SK-N-SH (cell line): ENCODE results near the gene ALDH4A1. TPM values are rescaled to one million over a fixed set of nuclear protein-coding genes. Genes with fewer than 3 reads are reported as not detected.

Experiments
- CTCF ChIA-PET: fragments of 300-600, 350-600 bp; formaldehyde crosslinking; extraction: SDS; loops from one replicate; lab custom pipeline; 2021; lab: Yijun Ruan, JAX
- POLR2A ChIA-PET: fragments of 350-600 bp; sonication (Branson Sonifier 250); formaldehyde crosslinking; extraction: SDS; loops from one replicate; lab custom pipeline; 2020; ENCODE audit warnings: antibody characterized with exemption, inconsistent platforms; lab: Yijun Ruan, JAX
- DNase-seq: peaks from one replicate; pipeline ENCODE4 v3.0.0; 2012
- H2AFZ ChIP-seq: fragments of 200-600 bp; sonication (generic); 2 replicates; pipeline ENCODE4 v1.8.1; 2016; ENCODE audit warnings: antibody characterized with exemption, mild to moderate bottlenecking, low read depth
- H3F3A ChIP-seq: fragments of 200-600 bp; sonication (generic); replicated peaks from 2 replicates; pipeline ENCODE3; 2016; ENCODE audit warnings: antibody characterized with exemption, mild to moderate bottlenecking; ENCODE audit not compliant: insufficient read depth
- H3K27ac ChIP-seq, 2 experiments: fragments of 200-500 bp in 1 of 2; fragments of 200-600 bp in 1 of 2; sonication (Bioruptor generic) in 1 of 2; sonication (generic), shearing (Covaris generic) in 1 of 2; 2 replicates each; pipeline versions ENCODE4 v1.5.1 to v1.6.1; 2014 to 2016; ENCODE audit warnings: low read depth in 2 of 2, inconsistent platforms in 1 of 2, low read length in 1 of 2, mild to moderate bottlenecking in 1 of 2, mixed read lengths in 1 of 2
- H3K27me3 ChIP-seq: fragments of 200-600 bp; sonication (generic), shearing (Covaris generic); 2 replicates; pipeline ENCODE4 v1.6.1; 2016; ENCODE audit warnings: mixed run types; ENCODE audit not compliant: insufficient read depth
- H3K36me3 ChIP-seq, 2 experiments: fragments of 200-500 bp in 1 of 2; fragments of 200-600 bp in 1 of 2; sonication (Bioruptor generic) in 1 of 2; sonication (generic) in 1 of 2; replicated peaks in 1 of 2; 2 replicates each; pipeline versions ENCODE3 to v1.5.1; 2014 to 2016; ENCODE audit warnings: low read length in 1 of 2, mild to moderate bottlenecking in 1 of 2; ENCODE audit not compliant: insufficient read depth in 2 of 2, control insufficient read depth in 1 of 2
- H3K4me1 ChIP-seq, 2 experiments: fragments of 200-500 bp in 1 of 2; fragments of 200-600 bp in 1 of 2; sonication (Bioruptor generic) in 1 of 2; sonication (generic), shearing (Covaris generic) in 1 of 2; 2 replicates each; pipeline versions ENCODE4 v1.5.1 to v1.6.1; 2014 to 2016; ENCODE audit warnings: low read depth in 1 of 2, low read length in 1 of 2, mixed run types in 1 of 2; ENCODE audit not compliant: insufficient read depth in 2 of 2, control insufficient read depth in 1 of 2
- H3K4me2 ChIP-seq: fragments of 200-600 bp; sonication (generic), shearing (Covaris generic); 2 replicates; pipeline ENCODE4 v1.6.1; 2017; ENCODE audit warnings: mixed run types
- H3K4me3 ChIP-seq, 2 experiments: fragments of 200-500 bp in 1 of 2; fragments of 200-600 bp in 1 of 2; sonication (Bioruptor generic) in 1 of 2; sonication (generic), shearing (Covaris generic) in 1 of 2; 2 replicates each; pipeline versions ENCODE4 v1.5.1 to v1.8.1; 2014 to 2016; ENCODE audit warnings: low read depth in 2 of 2, inconsistent platforms in 1 of 2, low read length in 1 of 2, mild to moderate bottlenecking in 1 of 2, mixed read lengths in 1 of 2, moderate library complexity in 1 of 2
- H3K79me2 ChIP-seq: fragments of 200-600 bp; sonication (generic); 2 replicates; pipeline ENCODE4 v1.8.1; 2017; ENCODE audit warnings: mild to moderate bottlenecking; ENCODE audit not compliant: insufficient read depth
- H3K9ac ChIP-seq: fragments of 200-600 bp; sonication (generic); 2 replicates; pipeline ENCODE4 v1.6.1; 2017; ENCODE audit warnings: mixed run types
- H3K9me2 ChIP-seq: fragments of 200-600 bp; sonication (generic); 2 replicates; pipeline ENCODE4 v1.6.1; 2017; ENCODE audit warnings: mixed run types
- H3K9me3 ChIP-seq: fragments of 200-600 bp; sonication (generic); 2 replicates; pipeline ENCODE4 v1.6.1; 2017; ENCODE audit warnings: mixed run types, mild to moderate bottlenecking, moderate library complexity
- H4K20me1 ChIP-seq: fragments of 200-600 bp; sonication (generic); 2 replicates; pipeline ENCODE4 v1.6.1; 2017; ENCODE audit warnings: mild to moderate bottlenecking, mixed run types; ENCODE audit not compliant: insufficient read depth
- CHD2 ChIP-seq: fragments of 150-350 bp; IDR thresholded peaks from 2 replicates; pipeline ENCODE4 v1.6.1; 2018; ENCODE audit warnings: low read length; ENCODE audit not compliant: partially characterized antibody
- ELF1 ChIP-seq: IDR thresholded peaks from 2 replicates; pipeline ENCODE4 v1.4.0; 2012
- EZH2phosphoT487 ChIP-seq: fragments of 200-600 bp; sonication (generic); IDR thresholded peaks from 2 replicates; pipeline ENCODE4 v1.6.1; 2017; ENCODE audit warnings: low read depth, mixed run types, mild to moderate bottlenecking, antibody characterized with exemption, moderate library complexity, borderline replicate concordance
- FOSL2 ChIP-seq: IDR thresholded peaks from 2 replicates; pipeline ENCODE4 v1.4.0; 2012; ENCODE audit warnings: low read depth, mild to moderate bottlenecking, moderate library complexity, borderline replicate concordance
- FOXM1 ChIP-seq: IDR thresholded peaks from 2 replicates; pipeline ENCODE4 v1.4.0; 2012; ENCODE audit warnings: low read depth, mild to moderate bottlenecking
- JUND ChIP-seq: IDR thresholded peaks from 2 replicates; pipeline ENCODE4 v1.4.0; 2012
- MEF2A ChIP-seq: IDR thresholded peaks from 2 replicates; pipeline ENCODE4 v1.4.0; 2012; ENCODE audit warnings: low read depth, borderline replicate concordance
- NRF1 ChIP-seq: IDR thresholded peaks from 2 replicates; pipeline ENCODE4 v1.6.1; 2012; ENCODE audit warnings: low read depth, mild to moderate bottlenecking, low read length
- RAD21 ChIP-seq: IDR thresholded peaks from 2 replicates; pipeline ENCODE4 v1.6.1; 2012; ENCODE audit warnings: mild to moderate bottlenecking, low read length
- RCOR1 ChIP-seq: fragments of 150-350 bp; IDR thresholded peaks from 2 replicates; pipeline ENCODE4 v1.6.1; 2017; ENCODE audit warnings: antibody characterized with exemption, low read length
- RXRA ChIP-seq: IDR thresholded peaks from 2 replicates; pipeline ENCODE4 v1.4.0; 2012; ENCODE audit warnings: low read depth, mild to moderate bottlenecking, borderline replicate concordance
- SIN3A ChIP-seq: IDR thresholded peaks from 2 replicates; pipeline ENCODE4 v1.6.1; 2012; ENCODE audit warnings: low read depth, mild to moderate bottlenecking, low read length, moderate library complexity, borderline replicate concordance
- SMC3 ChIP-seq: IDR thresholded peaks from 2 replicates; pipeline ENCODE4 v1.6.1; 2012; ENCODE audit warnings: low read depth, low read length, improper control_type of control experiment
- TCF12 ChIP-seq: IDR thresholded peaks from 2 replicates; pipeline ENCODE4 v1.4.0; 2012
- WGBS: methylation state at CpG from one replicate; pipeline ENCODE4 v1.1.6; 2017; ENCODE audit warnings: low lambda C conversion rate; 5-methylcytosine and 5-hydroxymethylcytosine counted together
- polyA plus RNA-seq, 3 experiments: library from polyadenylated mRNA; depleted of rRNA; stranded (reverse); fragments of >200 nt; gene quantifications; 2 replicates each; pipeline ENCODE4 v1.2.3, GENCODE V29; 2012
- TF ChIP-seq, protein P1 (sequence below): fragments of 200-600 bp; sonication (generic); IDR thresholded peaks from 2 replicates; pipeline ENCODE4 v1.6.1; 2017; ENCODE audit warnings: antibody characterized with exemption, mild to moderate bottlenecking, moderate library complexity
- TF ChIP-seq, protein P2 (sequence below): IDR thresholded peaks from 2 replicates; pipeline ENCODE4; 2012
- TF ChIP-seq, protein P3 (sequence below): IDR thresholded peaks from 2 replicates; pipeline ENCODE4 v1.6.1; 2012; ENCODE audit warnings: mild to moderate bottlenecking, low read depth, low read length, moderate library complexity
- TF ChIP-seq, protein P4 (sequence below): fragments of 150-350 bp; IDR thresholded peaks from 2 replicates; pipeline ENCODE4 v1.6.1; 2017; ENCODE audit warnings: antibody characterized with exemption, low read length, low read depth, borderline replicate concordance
- TF ChIP-seq, protein P5 (sequence below): IDR thresholded peaks from 2 replicates; pipeline ENCODE4 v1.4.0; 2012; ENCODE audit warnings: low read depth

Gene ALDH4A1
- polyA plus RNA-seq, 1 of the 3 experiments (the other 2 are of a cell fraction), result 18.5 TPM

DNA sequence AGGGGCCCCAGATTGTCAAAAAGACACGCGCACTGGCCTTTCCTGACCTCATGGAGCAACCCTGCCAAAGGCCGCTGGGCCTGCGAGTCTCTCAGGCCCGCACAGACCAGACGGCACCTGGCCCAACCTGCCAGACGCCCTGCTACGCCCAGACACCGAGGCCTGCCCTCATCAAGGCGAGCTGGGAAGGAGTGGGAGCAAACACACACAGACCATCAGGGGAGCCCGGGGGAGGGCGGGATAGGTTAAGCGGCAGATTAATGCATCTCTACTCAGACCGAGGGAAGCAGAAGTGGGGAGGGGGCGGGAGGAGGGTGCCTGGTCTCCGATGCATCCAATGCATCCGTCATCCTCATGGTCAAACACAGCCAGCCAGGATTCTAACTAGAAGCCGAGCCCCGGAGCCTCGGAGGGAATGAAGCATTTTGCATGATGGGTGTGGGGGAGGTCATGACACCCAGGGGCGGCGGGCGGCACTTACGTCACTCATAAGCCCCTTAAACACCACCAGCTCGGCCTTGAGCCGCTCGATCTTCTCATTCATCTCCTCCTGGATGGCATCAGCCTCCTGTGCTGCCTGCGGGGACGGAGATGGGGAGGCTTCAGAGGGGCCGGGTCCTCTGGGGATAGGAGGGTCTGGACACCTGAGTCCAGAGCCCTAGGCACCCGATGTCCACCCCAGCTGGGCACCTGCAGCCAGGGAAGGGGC lies 17.0 kb upstream of the ALDH4A1 start:
- Histone ChIP-seq H3K9ac (no peak overlapping the region), H3K27me3 (no peaks in the 10 kb centered on the region), H3K9me2 (no peaks in the 10 kb centered on the region), H4K20me1 (no peaks in the 10 kb centered on the region), H3K36me3 (peaks cover 0 to 4% of the 10 kb centered on the region in 2 experiments), H3K27ac (no peak overlapping the region), H3K4me3 (no peak overlapping the region), H3K9me3 (no peaks in the 10 kb centered on the region), H3K79me2 (peaks cover 12% of the 10 kb centered on the region; the same call in 1 of the 2 replicates), H2AFZ (no peak overlapping the region), H3F3A (peaks cover 4% of the 10 kb centered on the region), H3K4me1 (peaks cover 23 to 32% of the 10 kb centered on the region in 2 experiments; a peak in 3 of 4 replicates), H3K4me2 (no peak overlapping the region)
- DNase-seq, result no peak
- ChIA-PET POLR2A (no interaction called here), CTCF (interaction anchor here (1.0 to 3.2 kb wide), 2 partner anchors 12 to 182 kb away, joined by 3 to 23 read pairs; no protein-coding TSS in a partner anchor)
- TF ChIP-seq RXRA (no peak), RCOR1 (no peak), NRF1 (no peak), TCF12 (no peak), JUND (no peak), SIN3A (no peak), MEF2A (no peak), FOSL2 (no peak), SMC3 (no peak), CHD2 (no peak), FOXM1 (no peak), RAD21 (no peak), ELF1 (no peak), EZH2phosphoT487 (no peak)
- TF ChIP-seq, protein P1, sequence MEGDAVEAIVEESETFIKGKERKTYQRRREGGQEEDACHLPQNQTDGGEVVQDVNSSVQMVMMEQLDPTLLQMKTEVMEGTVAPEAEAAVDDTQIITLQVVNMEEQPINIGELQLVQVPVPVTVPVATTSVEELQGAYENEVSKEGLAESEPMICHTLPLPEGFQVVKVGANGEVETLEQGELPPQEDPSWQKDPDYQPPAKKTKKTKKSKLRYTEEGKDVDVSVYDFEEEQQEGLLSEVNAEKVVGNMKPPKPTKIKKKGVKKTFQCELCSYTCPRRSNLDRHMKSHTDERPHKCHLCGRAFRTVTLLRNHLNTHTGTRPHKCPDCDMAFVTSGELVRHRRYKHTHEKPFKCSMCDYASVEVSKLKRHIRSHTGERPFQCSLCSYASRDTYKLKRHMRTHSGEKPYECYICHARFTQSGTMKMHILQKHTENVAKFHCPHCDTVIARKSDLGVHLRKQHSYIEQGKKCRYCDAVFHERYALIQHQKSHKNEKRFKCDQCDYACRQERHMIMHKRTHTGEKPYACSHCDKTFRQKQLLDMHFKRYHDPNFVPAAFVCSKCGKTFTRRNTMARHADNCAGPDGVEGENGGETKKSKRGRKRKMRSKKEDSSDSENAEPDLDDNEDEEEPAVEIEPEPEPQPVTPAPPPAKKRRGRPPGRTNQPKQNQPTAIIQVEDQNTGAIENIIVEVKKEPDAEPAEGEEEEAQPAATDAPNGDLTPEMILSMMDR, result no peak
- TF ChIP-seq, protein P2, sequence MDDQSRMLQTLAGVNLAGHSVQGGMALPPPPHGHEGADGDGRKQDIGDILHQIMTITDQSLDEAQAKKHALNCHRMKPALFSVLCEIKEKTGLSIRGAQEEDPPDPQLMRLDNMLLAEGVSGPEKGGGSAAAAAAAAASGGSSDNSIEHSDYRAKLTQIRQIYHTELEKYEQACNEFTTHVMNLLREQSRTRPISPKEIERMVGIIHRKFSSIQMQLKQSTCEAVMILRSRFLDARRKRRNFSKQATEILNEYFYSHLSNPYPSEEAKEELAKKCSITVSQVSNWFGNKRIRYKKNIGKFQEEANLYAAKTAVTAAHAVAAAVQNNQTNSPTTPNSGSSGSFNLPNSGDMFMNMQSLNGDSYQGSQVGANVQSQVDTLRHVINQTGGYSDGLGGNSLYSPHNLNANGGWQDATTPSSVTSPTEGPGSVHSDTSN, result no peak
- TF ChIP-seq, protein P3, sequence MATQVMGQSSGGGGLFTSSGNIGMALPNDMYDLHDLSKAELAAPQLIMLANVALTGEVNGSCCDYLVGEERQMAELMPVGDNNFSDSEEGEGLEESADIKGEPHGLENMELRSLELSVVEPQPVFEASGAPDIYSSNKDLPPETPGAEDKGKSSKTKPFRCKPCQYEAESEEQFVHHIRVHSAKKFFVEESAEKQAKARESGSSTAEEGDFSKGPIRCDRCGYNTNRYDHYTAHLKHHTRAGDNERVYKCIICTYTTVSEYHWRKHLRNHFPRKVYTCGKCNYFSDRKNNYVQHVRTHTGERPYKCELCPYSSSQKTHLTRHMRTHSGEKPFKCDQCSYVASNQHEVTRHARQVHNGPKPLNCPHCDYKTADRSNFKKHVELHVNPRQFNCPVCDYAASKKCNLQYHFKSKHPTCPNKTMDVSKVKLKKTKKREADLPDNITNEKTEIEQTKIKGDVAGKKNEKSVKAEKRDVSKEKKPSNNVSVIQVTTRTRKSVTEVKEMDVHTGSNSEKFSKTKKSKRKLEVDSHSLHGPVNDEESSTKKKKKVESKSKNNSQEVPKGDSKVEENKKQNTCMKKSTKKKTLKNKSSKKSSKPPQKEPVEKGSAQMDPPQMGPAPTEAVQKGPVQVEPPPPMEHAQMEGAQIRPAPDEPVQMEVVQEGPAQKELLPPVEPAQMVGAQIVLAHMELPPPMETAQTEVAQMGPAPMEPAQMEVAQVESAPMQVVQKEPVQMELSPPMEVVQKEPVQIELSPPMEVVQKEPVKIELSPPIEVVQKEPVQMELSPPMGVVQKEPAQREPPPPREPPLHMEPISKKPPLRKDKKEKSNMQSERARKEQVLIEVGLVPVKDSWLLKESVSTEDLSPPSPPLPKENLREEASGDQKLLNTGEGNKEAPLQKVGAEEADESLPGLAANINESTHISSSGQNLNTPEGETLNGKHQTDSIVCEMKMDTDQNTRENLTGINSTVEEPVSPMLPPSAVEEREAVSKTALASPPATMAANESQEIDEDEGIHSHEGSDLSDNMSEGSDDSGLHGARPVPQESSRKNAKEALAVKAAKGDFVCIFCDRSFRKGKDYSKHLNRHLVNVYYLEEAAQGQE, result no peak
- TF ChIP-seq, protein P4, sequence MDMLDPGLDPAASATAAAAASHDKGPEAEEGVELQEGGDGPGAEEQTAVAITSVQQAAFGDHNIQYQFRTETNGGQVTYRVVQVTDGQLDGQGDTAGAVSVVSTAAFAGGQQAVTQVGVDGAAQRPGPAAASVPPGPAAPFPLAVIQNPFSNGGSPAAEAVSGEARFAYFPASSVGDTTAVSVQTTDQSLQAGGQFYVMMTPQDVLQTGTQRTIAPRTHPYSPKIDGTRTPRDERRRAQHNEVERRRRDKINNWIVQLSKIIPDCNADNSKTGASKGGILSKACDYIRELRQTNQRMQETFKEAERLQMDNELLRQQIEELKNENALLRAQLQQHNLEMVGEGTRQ, result no peak
- TF ChIP-seq, protein P5, sequence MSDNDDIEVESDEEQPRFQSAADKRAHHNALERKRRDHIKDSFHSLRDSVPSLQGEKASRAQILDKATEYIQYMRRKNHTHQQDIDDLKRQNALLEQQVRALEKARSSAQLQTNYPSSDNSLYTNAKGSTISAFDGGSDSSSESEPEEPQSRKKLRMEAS, result no peak
- WGBS, result 90% methylated on average over 15 of the region's 31 CpGs
